ENCODE results near the gene BASP1.

The BASP1 gene

GRCh38 chr5:17261075-17261474, 43.6 kb downstream of the BASP1 start:
- TF ChIP-seq POLR2A (IDR thresholded peaks at IDR 0.05; ENCODE audit: low read depth, low read length): no peak
- FAIRE-seq (no peak), DNase-seq (ENCODE audit: insufficient read length, low spot score) (no peak)

- TF ChIP-seq POLR2A (IDR thresholded peaks at IDR 0.05; ENCODE audit: low read depth, low read length): no peak
- no peak for FAIRE-seq
Observed at GRCh38 chr5:17265041-17265440, 47.6 kb downstream of the BASP1 start.

GRCh38 chr5:17267106-17267505, 49.7 kb downstream of the BASP1 start:
- TF ChIP-seq POLR2A (IDR thresholded peaks at IDR 0.05; ENCODE audit: low read depth, low read length): no peak
- FAIRE-seq: peak; percentile 66
- no peak for DNase-seq (ENCODE audit: insufficient read length, low spot score)

More at GRCh38 chr5:17265041-17265440, 47.6 kb downstream of the BASP1 start:
- no peak for DNase-seq (ENCODE audit: insufficient read length, low spot score)

- FAIRE-seq (peak; percentile 64), DNase-seq (ENCODE audit: insufficient read length, low spot score) (no peak)
- no peak for TF ChIP-seq POLR2A (IDR thresholded peaks at IDR 0.05; ENCODE audit: low read depth, low read length)
Observed at GRCh38 chr5:17269201-17269600, 51.8 kb downstream of the BASP1 start.

- no peak for FAIRE-seq
- TF ChIP-seq POLR2A (IDR thresholded peaks at IDR 0.05; ENCODE audit: low read depth, low read length): no peak
- no peak for DNase-seq (ENCODE audit: insufficient read length, low spot score)
Observed at GRCh38 chr5:17272111-17272510, 54.7 kb downstream of the BASP1 start.

- DNase-seq (ENCODE audit: insufficient read length, low spot score): no peak
- no peak for TF ChIP-seq POLR2A (IDR thresholded peaks at IDR 0.05; ENCODE audit: low read depth, low read length)
- no peak for FAIRE-seq
Observed at GRCh38 chr5:17275289-17276158, 58.1 kb downstream of the BASP1 start.

- TF ChIP-seq POLR2A (IDR thresholded peaks at IDR 0.05; ENCODE audit: low read depth, low read length): no peak
- no peak for DNase-seq (ENCODE audit: insufficient read length, low spot score)
- no peak for FAIRE-seq
Observed at GRCh38 chr5:17276445-17276844, 59.0 kb downstream of the BASP1 start.

- FAIRE-seq (no peak), DNase-seq (ENCODE audit: insufficient read length, low spot score) (no peak)
- TF ChIP-seq POLR2A (IDR thresholded peaks at IDR 0.05; ENCODE audit: low read depth, low read length): no peak
Observed at GRCh38 chr5:17277907-17278306, 60.5 kb downstream of the BASP1 start.

GRCh38 chr5:17278931-17279330, 61.5 kb downstream of the BASP1 start:
- FAIRE-seq (no peak), DNase-seq (ENCODE audit: insufficient read length, low spot score) (no peak)
- TF ChIP-seq POLR2A (IDR thresholded peaks at IDR 0.05; ENCODE audit: low read depth, low read length): no peak

- DNase-seq (ENCODE audit: insufficient read length, low spot score) (no peak), FAIRE-seq (no peak)
- TF ChIP-seq POLR2A (IDR thresholded peaks at IDR 0.05; ENCODE audit: low read depth, low read length): no peak
Observed at GRCh38 chr5:17279487-17279886, 62.1 kb downstream of the BASP1 start.

GRCh38 chr5:17282283-17283120, 65.1 kb downstream of the BASP1 start:
- FAIRE-seq (no peak), DNase-seq (ENCODE audit: insufficient read length, low spot score) (no peak)
- TF ChIP-seq POLR2A (IDR thresholded peaks at IDR 0.05; ENCODE audit: low read depth, low read length): no peak

- DNase-seq (ENCODE audit: insufficient read length, low spot score) (no peak), FAIRE-seq (no peak)
- no peak for TF ChIP-seq POLR2A (IDR thresholded peaks at IDR 0.05; ENCODE audit: low read depth, low read length)
Observed at GRCh38 chr5:17283121-17283415, 65.6 kb downstream of the BASP1 start.

GRCh38 chr5:17287501-17288155, 70.2 kb downstream of the BASP1 start:
- no peak for TF ChIP-seq POLR2A (IDR thresholded peaks at IDR 0.05; ENCODE audit: low read depth, low read length)
- no peak for DNase-seq (ENCODE audit: insufficient read length, low spot score)
- FAIRE-seq: no peak

GRCh38 chr5:17288570-17288969, 71.1 kb downstream of the BASP1 start:
- no peak for TF ChIP-seq POLR2A (IDR thresholded peaks at IDR 0.05; ENCODE audit: low read depth, low read length)

More at GRCh38 chr5:17288570-17288969, 71.1 kb downstream of the BASP1 start:
- FAIRE-seq: no peak
- no peak for DNase-seq (ENCODE audit: insufficient read length, low spot score)
